ENCODE results near the gene ADARB2.

- TF ChIP-seq CTCF (IDR thresholded peaks at IDR 0.05) = no peak
- no peak for TF ChIP-seq EP300 (IDR thresholded peaks at IDR 0.05; ENCODE audit: low read depth)
- TF ChIP-seq POLR2A (IDR thresholded peaks at IDR 0.05) = no peak
- no peak for TF ChIP-seq POLR2AphosphoS5 (IDR thresholded peaks at IDR 0.05)
Observed at GRCh38 chr10:1199345-1199673, 538.0 kb downstream of the ADARB2 start.
